Panc1 (cell line): ENCODE data around the gene ATG13. TPM values are rescaled to one million over a fixed set of nuclear protein-coding genes. Genes with fewer than 3 reads are reported as not detected.
"Not testable (repeated sequence)": the region's sequence is repeated elsewhere in the genome, so short reads cannot be mapped to it uniquely, and the experiment has no call there.

ENCODE experiments used
- ATAC-seq: fragments of 200-7000 bp; cut with Tn5 transposase; 2 replicates; pipeline ENCODE4 v1.9.1; 2020; ENCODE audit warnings: mild to moderate bottlenecking, moderate library complexity
- BruUV-seq: library from RNA; stranded (reverse); fragments of 400-500 nt; replicated peaks from 2 replicates; lab custom pipeline; 2021; lab: Mats Ljungman, UMichigan
- CTCF ChIA-PET: fragments of 300-600 bp; sonication (Branson Sonifier 250); formaldehyde crosslinking; loops from one replicate; lab custom pipeline; 2022; ENCODE audit warnings: antibody characterized with exemption; lab: Charles Lee
- POLR2A ChIA-PET: fragments of 300-600 bp; sonication (Branson Sonifier 250); formaldehyde crosslinking; loops from one replicate; lab custom pipeline; 2022; ENCODE audit warnings: antibody characterized with exemption; lab: Charles Lee
- DNase-seq: peaks from one replicate; pipeline ENCODE4 v3.0.0-alpha.2; 2010; ENCODE audit warnings: low read depth, low spot score
- H3K27ac ChIP-seq: 2 replicates; pipeline ENCODE4 v1.5.1; 2011; ENCODE audit warnings: mild to moderate bottlenecking, low read length, inconsistent platforms
- H3K27me3 ChIP-seq: fragments of 200-500 bp; sonication (Bioruptor generic); 2 replicates; pipeline ENCODE4 v1.6.0; 2014; ENCODE audit warnings: low read length, inconsistent platforms; ENCODE audit not compliant: control insufficient read depth, insufficient read depth
- H3K36me3 ChIP-seq: fragments of 200-500 bp; sonication (Bioruptor generic); 2 replicates; pipeline ENCODE4 v1.5.1; 2014; ENCODE audit warnings: inconsistent platforms, mild to moderate bottlenecking, low read length, moderate library complexity; ENCODE audit not compliant: control insufficient read depth, insufficient read depth
- H3K4me1 ChIP-seq: 2 replicates; pipeline ENCODE4 v1.5.1; 2011; ENCODE audit warnings: inconsistent platforms, mild to moderate bottlenecking, low read length, moderate library complexity; ENCODE audit not compliant: control insufficient read depth, insufficient read depth
- H3K4me3 ChIP-seq, 2 experiments: 2 replicates each; pipeline ENCODE4 v1.5.1; 2011 to 2012; ENCODE audit warnings: low read depth in 2 of 2, low read length in 2 of 2, mild to moderate bottlenecking in 2 of 2, inconsistent platforms in 1 of 2, moderate library complexity in 1 of 2
- H3K9me3 ChIP-seq: fragments of 200-500 bp; sonication (Bioruptor generic); 2 replicates; pipeline ENCODE4 v1.5.1; 2014; ENCODE audit warnings: low read depth, mild to moderate bottlenecking, inconsistent platforms, low read length, moderate library complexity; ENCODE audit not compliant: control insufficient read depth, insufficient read depth
- CTCF ChIP-seq: fragments of 450-650 bp; IDR thresholded peaks from 2 replicates; pipeline ENCODE4 v1.5.1; 2017; ENCODE audit warnings: mild to moderate bottlenecking
- POLR2AphosphoS5 ChIP-seq: IDR thresholded peaks from 2 replicates; pipeline ENCODE4 v1.6.1; 2012; ENCODE audit warnings: mild to moderate bottlenecking, low read depth, low read length, moderate library complexity
- REST ChIP-seq, 2 experiments: IDR thresholded peaks; 2 replicates each; pipeline ENCODE4 v1.6.1; 2011 to 2012; ENCODE audit warnings: low read depth in 2 of 2, control low read depth in 1 of 2, low read length in 1 of 2, mild to moderate bottlenecking in 1 of 2, moderate library complexity in 1 of 2; ENCODE audit not compliant: insufficient read depth in 1 of 2
- SIN3A ChIP-seq: IDR thresholded peaks from 2 replicates; pipeline ENCODE4 v1.6.1; 2012; ENCODE audit warnings: low read depth, mild to moderate bottlenecking, low read length, moderate library complexity, borderline replicate concordance; ENCODE audit not compliant: insufficient read depth
- TCF7L2 ChIP-seq: IDR thresholded peaks from 2 replicates; pipeline ENCODE4 v1.6.1; 2011; ENCODE audit warnings: mild to moderate bottlenecking, low read depth, low read length, inconsistent platforms
- in situ Hi-C: cut with HindIII; loops from 2 replicates; pipeline ENCODE4 v1.10.0; 2016; ENCODE audit warnings: low sequenced_read_pairs, low pct_unique_long_range_greater_than_20kb
- intact Hi-C: fragments of 100-400 bp; cut with micrococcal nuclease; formaldehyde crosslinking; loops from one replicate; pipeline ENCODE4 v1.10.0; 2022; ENCODE audit not compliant: unreplicated experiment
- total RNA-seq: library from RNA; stranded (reverse); gene quantifications from one replicate; pipeline ENCODE4 v1.2.1, GENCODE V29; 2021; ENCODE audit not compliant: unreplicated experiment

Gene ATG13
- total RNA-seq, 1 experiment from 2014 or later: 57.9 TPM

GRCh38 chr11:46709351-46709750, 92.0 kb downstream of the ATG13 start:
- H3K27me3 ChIP-seq, H3K4me1 ChIP-seq, DNase-seq, in situ Hi-C loops, H3K9me3 ChIP-seq, H3K36me3 ChIP-seq, H3K27ac ChIP-seq, H3K4me3 ChIP-seq, BruUV-seq, ATAC-seq, intact Hi-C loops, CTCF ChIA-PET: not testable (repeated sequence)
- POLR2A ChIA-PET: interaction anchor here (0.7 kb wide), 1 partner anchor 10 kb away, joined by 6 read pairs; no protein-coding TSS in a partner anchor

- intact Hi-C loops: no loop called here
- in situ Hi-C loops: no loop called here
- no peaks in the 10 kb centered on the region for H3K9me3 ChIP-seq
- H3K4me1 ChIP-seq: no peaks in the 10 kb centered on the region; the same call in 1 of the 2 replicates
- ChIA-PET CTCF (no interaction called here), POLR2A (no interaction called here)
- peak; percentile 86 for DNase-seq
- no peak overlapping the region for H3K4me3 ChIP-seq
- ATAC-seq: peak; percentile 76
- no peaks in the 10 kb centered on the region for H3K36me3 ChIP-seq
- no peak overlapping the region; the same call in 1 of the 2 replicates for H3K27ac ChIP-seq
- TF ChIP-seq SIN3A: no peak
- no peak for TF ChIP-seq CTCF
- no peak for TF ChIP-seq TCF7L2
- no peak for TF ChIP-seq REST (IDR thresholded peaks at IDR 0.05; ENCODE audit: insufficient read depth in 1 of 2, low read depth in 2 of 2, low read length in 1 of 2)
- TF ChIP-seq POLR2AphosphoS5: no peak
- BruUV-seq: no TSS peak
- no peaks in the 10 kb centered on the region for H3K27me3 ChIP-seq
Measured at GRCh38 chr11:46710821-46711269, 93.5 kb downstream of the ATG13 start.

GRCh38 chr11:46711303-46711702, 94.0 kb downstream of the ATG13 start:
- Histone ChIP-seq H3K4me1 (no peaks in the 10 kb centered on the region; the same call in 1 of the 2 replicates), H3K4me3 (no peak overlapping the region), H3K27me3 (no peaks in the 10 kb centered on the region), H3K9me3 (no peaks in the 10 kb centered on the region), H3K27ac (no peak overlapping the region), H3K36me3 (no peaks in the 10 kb centered on the region)
- DNase-seq: no peak
- TF ChIP-seq POLR2AphosphoS5: no peak
- no peak for TF ChIP-seq SIN3A
- CTCF ChIA-PET: no interaction called here
- intact Hi-C loops: no loop called here
- in situ Hi-C loops: no loop called here
- POLR2A ChIA-PET: no interaction called here
- peak; percentile 40 for ATAC-seq
- no TSS peak for BruUV-seq
